GM19455 (cell line): ENCODE measurements around the gene CLMN.
"Not testable (repeated sequence)": the region's sequence is repeated elsewhere in the genome, so short reads cannot be mapped to it uniquely, and the experiment has no call there.

Experiments used
- ATAC-seq: cut with Tn5 transposase; IDR thresholded peaks from one replicate; pipeline ENCODE4 v1.9.1; 2021; ENCODE audit not compliant: unreplicated experiment

Gene CLMN

DNA sequence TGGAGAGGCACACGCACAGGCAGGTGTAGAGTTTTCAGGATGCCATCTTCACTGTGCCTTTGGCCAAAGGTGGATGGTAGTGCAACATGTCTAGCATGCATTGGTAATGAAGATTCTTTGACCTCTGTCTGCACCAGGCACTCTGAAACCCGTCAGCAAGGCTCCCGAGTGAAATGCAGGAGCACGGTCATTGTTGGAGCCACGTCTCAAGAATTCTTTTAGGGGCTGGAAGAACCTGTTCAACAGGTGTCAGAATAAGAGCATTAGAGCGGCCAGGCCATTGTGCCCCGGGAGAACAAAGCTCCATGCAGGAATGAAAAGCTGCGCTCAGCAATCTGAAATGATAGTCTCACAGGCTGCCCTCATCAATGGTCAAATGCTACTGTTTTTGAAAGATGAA, 122.2 kb downstream of the CLMN start:
- ATAC-seq: no peak

DNA sequence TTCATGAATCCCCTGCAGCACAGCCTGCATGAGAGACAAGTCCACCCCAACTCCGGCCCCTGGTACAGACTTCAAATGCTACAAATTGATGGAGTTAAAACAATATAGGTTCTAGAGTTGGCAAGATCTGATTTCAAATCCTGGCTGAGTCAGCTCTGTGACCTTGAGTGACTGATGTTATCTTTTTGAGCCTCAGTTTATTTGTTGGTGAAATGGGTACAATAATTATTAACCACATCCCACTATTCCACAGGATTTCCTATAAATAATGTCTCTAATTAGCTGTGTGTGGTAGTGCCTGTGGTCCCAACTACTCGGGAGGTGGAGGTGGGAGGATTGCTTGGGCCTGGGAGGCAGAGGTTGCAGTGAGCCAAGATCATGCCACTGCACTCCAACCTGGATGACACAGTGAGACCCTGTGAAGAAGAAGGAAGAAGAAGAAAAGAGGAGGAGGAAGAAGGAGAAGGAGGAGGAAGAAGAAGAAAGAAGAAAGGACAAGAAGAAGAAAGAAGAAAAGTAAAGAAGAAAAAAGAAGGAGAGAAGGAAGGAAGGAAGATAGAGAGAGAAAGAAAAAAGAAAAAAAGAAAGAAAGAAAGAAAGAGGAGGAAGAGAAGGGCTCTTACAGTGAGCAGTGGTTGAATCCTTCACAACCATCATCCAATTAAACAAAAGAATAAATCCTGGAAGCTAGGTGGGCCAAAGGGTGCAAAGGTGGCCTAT, 122.7 kb downstream of the CLMN start:
- ATAC-seq: no peak

DNA sequence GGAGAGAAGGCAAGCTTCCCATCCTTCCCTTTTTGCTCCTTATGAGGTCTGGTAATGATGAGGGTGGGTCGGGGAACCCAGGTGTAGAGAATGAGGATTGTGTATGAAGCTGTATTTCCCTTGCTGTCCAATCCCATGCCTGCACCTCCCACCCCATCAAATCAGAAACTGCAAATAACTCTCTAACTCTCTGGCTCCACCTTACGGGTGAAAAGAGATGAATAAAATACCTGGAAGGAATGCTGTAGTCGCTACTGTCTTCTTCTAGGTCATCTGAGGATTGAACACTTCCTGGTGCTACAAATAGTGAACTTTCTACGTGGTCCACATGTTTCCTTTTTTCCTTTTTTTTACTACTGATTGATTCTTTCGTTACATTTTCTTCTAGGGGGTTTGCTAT, 123.4 kb downstream of the CLMN start:
- no peak for ATAC-seq

DNA sequence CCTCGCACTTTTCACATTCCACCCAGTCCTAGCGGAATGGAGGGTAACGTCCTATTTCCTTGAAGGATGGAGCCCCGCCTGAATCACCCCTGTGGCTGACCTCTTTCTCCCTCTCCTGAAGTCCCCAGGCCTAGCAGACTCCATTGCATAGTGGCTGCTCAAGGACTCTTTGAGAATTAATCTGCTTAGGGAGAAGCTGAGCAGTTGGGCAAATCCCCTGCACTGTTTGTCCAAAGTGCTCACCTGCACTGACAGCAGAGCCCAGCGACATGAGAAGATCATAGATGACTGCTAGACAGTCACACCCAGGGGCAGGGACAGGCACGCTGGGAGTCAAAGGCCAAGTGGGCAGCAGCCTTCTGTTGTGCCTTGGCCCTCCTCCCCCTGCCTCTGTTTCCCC, 124.7 kb downstream of the CLMN start:
- no peak for ATAC-seq

DNA sequence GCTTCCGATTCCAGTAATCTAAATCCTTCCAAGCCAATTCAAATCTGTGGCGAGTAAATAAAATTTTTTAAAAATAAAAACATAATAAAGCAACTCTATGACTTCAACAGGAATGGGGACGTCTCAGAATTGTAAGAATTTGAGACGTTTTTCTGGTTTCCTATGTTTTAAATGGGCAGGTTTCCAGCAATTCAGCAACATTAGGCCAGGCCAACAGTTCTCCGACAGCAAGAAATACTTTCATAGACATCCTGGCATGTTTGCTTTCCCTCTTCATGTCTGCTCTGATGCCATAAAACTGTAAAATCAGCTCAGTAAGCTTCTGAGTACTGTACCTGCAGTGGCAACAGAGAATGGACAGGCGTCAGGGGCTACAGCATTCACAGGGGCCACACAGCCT, 126.6 kb downstream of the CLMN start:
- no peak for ATAC-seq

DNA sequence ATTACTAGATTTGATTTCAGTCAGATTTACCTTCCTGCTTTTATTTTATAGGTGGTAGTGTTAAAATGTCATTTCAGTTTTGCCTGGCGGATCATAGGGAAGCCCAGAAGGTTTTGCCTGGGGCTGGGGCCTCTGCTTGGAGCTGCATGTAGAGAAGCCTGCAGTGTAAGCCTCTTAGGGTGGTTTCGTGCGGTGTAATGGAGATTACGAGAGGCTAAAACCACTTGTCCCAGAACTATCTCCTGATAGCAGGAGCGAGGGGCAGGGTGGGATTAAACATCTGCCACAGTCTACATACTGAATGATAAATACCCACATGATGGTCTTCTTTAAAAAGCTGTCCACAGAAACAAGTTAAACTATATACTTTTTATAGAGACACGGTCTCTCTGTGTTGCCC, 127.4 kb downstream of the CLMN start:
- no peak for ATAC-seq

DNA sequence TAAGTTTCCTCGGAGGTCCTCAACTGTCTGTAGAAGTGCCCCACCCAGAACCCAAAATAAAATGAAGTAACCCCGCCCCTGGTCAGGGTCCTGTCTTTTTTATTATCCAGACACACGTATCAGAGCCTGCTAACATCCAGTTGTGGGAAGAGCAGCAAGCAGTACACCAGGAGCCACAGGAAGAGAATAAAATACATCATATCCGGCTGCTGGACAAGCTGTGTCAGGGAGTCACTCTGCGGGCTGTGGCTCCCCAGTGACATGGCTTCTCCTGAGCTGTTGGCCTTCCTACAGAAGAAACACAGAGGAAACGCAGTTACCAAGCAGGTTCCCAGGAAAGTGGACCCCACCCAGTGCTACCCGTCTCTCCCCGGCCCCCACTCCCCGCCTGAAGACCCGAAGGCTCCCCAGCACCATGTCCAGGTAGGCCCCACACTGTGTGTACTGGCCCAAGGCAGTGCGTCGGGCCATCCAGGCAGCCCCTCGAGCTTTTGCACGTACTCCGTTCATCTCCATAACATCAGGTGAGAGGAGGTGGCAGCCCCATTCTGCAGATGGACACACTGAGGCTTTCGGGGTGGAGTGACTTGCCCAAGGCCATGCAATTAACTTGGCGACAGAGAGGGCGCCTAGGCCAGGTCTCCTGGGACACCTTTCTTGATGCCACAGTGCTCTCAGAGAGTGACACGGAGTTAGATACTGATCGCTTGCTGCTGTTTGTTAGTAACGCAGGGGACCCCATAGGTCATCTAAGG, 128.1 kb downstream of the CLMN start:
- no peak for ATAC-seq

DNA sequence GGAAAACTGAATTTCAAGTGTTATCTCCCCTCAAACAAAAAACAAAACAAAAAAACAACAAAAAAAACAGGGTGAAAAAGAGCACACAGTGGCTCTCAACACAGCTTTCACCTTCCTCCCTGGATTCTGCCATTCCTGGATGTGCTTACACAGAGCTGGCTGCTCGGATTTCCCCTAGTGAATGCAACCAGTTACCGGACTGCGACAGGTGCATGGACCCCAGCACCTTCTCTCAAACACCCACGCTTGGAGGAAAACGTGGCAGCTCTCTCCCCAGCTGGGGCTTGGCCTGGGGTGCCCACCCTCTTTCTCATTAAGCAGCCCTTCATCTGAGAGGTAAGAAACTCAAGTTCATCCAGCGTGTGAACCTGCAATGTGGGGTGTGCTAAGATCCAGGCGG, 128.9 kb downstream of the CLMN start:
- ATAC-seq: no peak

DNA sequence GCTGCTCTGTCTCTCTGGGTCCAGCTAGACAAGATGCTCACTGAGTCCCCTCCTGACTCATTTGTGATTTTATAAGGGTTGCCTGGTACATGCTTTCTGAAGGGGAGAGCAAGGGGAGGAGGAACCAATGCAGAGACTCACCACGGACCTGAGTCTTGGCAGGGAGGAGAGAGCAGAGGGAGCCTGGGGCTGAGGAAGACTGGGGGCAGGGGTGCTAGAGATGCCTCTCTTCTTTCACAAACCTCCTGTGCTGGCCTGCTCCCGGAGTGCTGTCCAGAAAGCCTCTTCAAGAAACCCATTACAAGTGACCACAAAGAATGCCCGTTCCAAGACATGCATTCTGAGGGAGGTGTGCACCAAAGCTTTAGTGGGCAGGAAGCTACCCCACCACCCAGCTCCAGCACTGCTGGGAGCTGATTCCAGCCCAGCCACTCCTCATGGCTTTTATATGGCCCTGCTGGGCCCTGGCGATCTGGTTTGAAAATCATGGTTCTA, 129.3 kb downstream of the CLMN start:
- no peak for ATAC-seq

DNA sequence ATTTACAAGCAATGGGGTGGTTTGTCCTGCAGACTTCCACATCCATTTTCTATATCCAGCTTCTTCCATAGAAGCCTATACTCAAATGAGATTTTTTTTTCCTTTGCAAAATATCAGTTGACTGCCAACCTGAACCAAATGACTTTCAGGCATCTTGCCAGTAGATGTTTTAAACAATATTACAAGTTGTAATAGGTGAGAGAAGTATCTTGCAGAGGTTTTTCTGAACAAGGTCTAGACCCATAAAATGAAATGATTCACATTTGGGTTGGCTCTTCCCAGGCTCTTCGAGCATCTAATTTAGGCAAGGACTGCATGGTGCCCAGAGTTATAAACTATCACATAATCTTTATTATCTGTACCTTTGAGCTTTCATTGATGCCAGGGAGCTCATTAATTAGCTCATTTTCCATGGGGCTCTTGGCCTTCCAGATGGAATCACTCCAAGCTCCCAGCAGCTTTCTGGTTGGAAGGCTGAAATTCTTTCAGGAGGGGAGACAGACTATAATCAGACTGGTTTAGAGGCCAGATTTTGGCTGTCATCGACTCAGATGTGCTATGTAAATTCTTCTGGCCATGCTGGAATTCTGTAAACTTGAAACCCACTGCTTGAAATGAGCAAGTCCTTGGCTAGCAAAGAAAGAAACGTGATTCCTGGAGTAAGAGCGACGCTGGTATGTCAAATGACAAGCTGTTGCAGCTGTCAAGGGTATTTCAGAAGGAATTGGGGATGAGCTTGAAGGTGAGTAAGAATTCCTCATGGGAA, 130.2 kb downstream of the CLMN start:
- no peak for ATAC-seq

DNA sequence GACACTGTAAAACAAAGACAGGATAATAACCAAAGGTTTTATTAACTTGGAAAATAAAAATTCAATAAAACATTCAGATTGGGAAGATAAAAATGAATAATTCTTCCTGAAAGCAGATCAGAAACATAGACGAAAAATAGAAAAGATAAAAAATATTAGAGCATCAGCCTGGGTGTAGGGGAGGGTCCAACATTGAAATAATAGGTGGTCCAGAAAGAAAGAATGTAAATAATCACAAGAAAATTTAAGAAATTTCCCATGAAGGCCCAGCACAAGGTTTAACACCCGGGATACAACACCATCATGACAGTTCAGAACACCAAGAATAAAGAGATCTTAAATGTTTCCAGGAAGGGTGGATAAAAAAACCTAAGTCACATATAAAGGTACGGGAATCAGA, 131.3 kb downstream of the CLMN start:
- ATAC-seq: no peak

DNA sequence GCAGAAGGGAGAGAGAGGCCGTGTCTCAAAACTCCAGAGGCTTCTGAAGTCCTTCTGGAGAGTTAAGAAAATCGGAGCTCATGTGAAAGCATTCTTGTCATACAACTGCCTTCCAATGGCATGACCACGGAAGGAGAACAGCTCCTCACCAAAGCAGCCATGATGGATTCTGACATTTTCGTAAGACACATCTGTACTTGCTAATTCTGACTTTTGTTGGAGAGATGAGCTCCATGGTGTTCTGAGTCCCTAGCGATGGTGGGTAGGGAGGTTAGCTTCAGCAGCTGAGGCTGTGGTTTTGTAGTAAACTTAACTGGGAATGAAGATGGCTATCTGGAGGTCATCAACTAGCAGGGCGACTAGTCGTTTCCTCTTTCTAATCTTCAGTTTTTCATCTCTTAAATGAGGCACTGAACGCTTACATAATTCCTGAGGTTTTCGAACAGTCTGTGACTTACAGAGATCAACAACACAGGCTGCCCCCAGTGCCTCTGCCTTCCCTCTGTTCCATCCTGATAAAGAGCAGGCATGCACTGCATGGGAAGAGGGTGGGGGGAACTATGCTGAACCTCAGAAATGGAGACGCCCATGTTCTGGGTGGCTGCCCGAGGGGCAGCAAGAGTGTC, 133.8 kb downstream of the CLMN start:
- no peak for ATAC-seq

DNA sequence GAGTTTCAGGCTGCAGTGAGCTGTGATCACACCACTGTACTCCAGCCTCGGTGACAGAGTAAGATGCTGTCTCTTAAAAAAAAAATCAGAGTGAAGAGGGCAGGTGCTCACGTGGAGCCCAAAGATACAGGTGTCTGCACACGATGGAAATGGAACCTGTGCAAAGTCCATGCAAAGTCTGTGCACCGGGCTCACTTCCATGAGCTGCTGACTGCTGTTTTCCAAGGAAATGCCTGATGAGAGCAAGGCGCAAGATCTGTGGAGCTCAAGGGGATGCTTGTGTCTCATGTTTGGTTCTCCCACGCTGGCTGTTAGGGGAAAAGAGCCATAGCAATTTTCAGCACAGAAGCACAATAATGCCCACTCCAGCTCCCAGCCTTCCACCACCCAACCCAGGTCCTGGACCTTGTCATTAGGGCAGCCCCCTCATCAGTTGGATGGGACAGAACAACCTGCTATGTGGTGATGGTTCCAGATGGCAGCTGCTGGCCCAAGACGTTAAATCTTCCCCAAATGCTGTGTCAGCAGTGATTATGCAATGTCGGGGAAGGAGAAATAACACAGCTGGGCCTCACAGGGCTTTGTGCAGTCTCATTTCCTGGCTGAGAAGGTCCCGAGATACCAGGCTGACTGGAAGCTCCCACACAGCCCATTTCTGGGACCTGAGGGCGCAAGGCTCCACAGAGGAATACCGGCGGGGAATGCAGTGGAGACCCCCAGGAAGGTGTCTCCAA, 134.5 kb downstream of the CLMN start:
- no peak for ATAC-seq

DNA sequence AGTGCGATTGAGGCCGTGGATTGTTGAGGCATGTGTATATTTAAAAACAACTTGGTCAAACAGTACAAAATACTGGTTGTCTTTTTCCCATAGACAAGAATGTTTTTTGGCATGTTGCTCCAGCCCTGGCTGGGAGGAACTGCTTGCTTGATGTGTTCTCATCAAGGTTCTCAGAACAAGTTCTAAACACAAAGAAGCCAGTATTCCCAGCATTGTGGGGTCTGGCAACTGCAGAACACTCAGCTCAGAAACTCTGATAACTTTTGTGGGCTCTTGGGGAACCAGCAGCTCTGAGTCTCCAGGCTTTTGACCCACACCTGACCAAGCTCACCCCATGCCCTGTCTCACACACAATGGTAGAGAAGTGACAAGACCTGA, 135.3 kb downstream of the CLMN start:
- no peak for ATAC-seq

DNA sequence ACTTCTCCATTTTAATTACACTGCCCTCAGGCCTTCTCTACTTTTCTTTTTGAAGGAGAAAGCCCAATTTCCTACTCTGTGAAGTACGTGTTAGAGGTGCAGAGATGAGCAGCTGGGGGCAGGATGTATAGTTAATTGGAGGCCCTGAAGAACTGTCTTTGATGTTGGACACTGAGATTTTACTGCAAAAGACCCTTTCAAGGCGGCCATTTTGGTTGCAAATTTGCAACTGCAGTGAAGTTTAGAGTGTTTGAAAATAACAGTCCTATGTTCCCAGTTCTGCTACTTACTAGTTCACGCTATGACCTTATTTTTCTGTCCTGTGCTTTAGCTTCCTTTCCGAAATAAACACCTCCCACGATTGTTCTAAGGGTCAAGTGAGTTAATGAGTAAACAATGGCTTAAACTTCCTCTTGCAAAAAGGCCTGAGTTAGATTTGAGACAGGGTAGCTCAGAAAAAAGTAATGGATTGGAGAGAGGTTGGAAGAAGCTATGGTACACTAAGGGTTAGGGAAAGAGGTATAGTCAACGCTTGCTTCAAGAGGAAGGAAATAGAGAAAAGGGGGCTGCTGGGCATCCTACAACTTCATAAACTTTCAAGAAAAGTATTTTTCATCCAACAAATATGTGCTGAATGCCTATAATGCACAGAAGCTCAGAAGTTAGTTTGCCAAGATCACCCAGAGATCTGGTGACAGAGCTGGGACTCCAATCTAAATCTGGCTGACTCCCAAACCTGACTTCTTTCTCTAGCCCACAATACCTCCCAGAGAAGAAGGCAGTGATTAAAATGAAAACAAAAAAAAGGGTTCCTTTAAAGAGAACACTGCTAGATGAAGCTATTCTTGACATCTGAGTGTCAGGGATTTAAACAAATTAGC, 135.9 kb downstream of the CLMN start:
- ATAC-seq: no peak

DNA sequence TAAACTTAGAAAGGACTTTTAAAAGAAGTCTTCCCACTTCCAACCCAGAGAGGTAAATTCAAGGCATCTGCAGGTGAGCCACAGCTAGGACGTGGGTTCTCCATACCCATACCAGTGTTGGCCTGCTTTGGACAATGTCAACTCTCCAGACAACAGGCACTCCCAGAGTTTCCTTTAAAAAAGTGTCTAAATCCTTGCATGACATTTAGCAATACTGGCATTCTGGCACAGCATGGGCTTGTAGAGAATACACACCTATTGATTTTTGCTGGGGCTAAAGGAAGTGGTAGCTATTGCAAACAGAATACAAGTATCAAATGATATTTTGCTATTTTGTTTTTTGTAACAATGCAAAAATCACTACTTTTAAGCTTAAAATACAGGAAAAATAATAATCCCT, 136.6 kb downstream of the CLMN start:
- no peak for ATAC-seq

DNA sequence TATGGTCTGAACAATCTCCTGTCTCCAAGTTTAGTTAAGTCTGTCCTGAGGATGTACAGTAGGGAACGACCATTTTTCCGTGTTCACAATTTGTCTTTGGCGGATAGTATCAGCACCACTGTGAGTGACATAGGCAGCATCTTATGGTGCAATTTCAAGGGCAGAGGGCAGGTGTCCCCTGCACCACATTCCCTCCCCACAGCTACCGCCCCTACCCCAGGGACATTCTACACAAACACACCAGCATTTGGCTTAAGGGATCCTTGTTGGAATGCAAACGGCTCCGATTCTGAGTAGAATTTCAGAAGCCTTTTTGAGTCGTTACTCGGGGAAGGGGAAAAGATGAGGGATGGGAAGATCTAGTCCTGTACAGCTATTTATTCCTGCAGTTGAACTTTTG, 137.3 kb downstream of the CLMN start:
- ATAC-seq: no peak

DNA sequence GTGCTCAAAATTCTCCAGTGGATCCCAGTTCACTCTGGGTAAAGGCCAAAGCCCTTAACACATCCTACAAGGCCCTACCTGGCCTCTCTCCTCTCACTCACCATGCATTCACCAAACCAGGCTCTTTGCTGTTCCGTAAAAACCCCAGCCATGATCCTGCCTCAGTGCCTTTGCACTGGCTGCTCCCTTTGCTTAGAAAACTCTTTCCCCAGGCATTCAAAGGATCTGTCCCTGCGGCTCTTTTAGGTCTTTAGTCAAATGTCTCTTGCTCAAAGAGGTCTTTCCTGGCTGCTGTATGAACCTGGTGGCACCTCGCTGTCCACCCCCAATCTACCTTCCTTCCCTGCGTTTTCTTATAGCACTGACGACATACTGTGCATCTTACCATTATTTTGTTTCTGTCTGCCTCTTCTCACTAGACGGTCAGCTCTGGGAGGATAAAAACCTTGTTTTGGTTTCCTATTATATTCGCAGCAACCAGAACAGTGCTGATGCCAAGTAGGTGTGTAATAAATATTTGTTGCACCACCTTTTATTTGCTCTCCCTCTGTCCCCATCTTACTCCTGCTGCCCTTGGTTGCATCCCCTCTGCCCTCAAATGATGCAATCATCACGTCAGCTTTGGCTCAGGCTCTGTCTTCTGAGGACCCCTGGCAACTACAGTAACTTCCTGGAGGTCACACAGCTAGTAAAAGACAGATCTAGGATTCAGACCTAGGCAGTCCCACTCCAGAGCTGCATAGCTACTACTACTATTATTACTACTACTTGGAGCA, 138.6 kb downstream of the CLMN start:
- ATAC-seq: no peak

DNA sequence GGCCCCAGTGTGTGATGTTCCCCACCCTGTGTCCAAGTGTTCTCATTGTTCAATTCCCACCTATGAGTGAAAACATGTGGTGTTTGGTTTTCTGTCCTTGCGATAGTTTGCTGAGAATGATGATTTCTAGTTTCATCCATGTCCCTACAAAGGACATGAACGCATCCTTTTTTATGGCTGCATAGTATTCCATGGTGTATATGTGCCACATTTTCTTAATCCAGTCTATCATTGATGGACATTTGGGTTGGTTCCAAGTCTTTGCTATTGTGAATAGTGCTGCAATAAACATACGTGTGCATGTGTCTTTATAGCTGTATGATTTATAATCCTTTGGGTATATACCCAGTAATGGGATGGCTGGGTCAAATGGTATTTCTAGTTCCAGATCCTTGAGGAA, 144.0 kb downstream of the CLMN start:
- not testable (repeated sequence) for ATAC-seq
